Jurkat, Clone E6-1 (cell line): ENCODE results near the gene TAF6L.
"Not testable (repeated sequence)": the region's sequence is repeated elsewhere in the genome, so short reads cannot be mapped to it uniquely, and the experiment has no call there.

Experiments used
- DNase-seq: peaks from one replicate; pipeline ENCODE4 v3.0.0-alpha.2; 2011; ENCODE audit warnings: low read depth, low spot score
- H3K4me3 ChIP-seq: 2 replicates; pipeline ENCODE4 v1.5.1; 2011; ENCODE audit warnings: mild to moderate bottlenecking, low read length, control low read depth, moderate library complexity

TAF6L gene

DNA sequence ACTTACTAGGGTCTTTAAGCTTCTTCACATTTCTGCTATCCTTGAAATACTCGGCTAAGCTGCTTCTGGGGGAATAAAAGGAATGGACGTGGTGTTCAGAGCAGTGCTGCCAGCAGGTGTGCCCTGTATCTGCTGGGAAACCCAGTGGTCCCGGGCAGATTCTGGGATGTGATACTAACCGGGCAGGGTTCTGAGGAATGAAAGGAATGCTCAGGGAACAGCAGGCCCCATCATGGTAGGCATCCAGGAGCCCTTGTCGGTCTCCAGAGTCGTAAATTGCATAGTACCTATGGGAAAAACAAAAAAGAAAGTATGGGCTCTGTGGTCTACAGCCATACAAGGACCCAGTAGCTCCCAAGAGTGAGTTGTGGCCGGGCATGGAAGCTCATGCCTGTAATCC lies 25.1 kb downstream of the TAF6L start:
- DNase-seq: no peak
- no peak overlapping the region for H3K4me3 ChIP-seq

DNA sequence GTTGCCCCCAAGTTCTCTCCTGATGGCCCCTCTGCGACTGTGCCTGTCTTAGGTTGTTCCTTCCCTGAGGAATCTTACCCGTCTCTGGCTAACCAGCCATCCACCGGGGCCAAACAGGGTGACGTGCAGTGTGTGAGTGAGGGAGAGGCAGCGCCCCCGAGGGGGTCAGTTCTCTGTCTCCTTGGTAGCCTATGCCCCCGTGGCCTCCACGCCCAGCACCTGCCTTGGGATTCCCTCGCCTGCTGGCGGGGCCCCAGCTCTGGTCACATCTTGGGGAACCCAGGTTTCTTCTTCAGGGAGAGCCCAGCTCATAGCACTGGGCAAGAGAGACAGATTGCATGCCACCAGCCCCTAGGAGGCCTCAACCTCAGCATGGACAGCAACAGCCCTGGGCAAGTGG lies 28.3 kb downstream of the TAF6L start:
- DNase-seq: no peak
- no peak overlapping the region for H3K4me3 ChIP-seq

DNA sequence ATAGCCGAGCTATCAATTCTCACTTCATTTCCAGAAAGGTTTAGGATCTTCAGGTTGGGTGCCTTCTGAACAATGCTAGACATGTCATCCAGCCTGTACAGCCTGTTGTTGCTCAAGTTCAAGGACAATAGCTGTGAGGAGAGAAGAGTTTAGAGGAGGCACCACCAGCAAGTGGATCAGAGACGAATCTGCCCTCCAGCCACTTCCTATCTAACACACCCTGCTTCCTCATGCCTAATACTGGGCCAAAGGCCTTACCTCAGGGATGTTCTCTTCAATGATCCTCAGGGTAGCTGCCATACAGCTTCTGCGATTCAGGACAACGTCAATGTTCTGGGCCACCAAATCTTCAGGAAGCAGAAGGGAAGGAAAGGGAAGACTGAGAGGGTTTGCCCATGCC lies 29.9 kb downstream of the TAF6L start:
- DNase-seq: no peak
- H3K4me3 ChIP-seq: no peak overlapping the region

DNA sequence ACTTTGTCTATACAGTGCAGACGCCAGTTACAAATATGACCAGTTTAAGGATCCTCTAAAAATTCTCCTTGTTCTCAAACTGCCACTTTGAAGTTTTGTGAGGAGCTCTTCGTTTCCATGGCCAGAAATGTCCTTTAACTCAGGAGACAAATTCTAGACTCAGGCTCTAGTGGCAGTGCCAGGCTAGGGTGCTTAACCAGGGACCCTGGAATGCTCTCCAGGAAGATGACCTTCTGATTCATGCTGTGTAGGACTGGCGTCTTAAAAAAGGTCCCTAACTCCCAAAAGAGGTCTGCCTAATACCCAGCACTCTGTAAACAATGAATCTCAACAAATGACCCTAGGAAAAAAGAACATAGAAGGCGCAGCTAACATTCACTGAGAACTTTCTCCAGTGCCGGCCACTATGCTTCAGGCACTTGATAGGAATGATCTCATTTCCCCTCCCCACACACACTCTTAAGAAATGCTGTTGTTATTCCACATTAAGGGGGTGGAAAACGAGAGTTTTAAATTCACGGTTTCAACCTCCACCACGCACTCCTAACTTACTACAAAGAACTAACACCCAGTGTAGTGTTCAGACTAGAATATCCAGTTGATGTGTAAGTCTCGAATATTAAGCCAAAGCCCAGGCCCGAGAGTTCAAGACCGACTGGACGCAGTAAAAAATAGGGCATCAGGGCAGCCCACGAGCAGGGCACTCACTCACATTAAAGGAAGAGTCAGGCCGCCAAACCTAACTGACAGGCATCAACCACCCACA lies 33.3 kb downstream of the TAF6L start:
- peak overlapping the region; percentile 94 for H3K4me3 ChIP-seq
- DNase-seq: no peak

DNA sequence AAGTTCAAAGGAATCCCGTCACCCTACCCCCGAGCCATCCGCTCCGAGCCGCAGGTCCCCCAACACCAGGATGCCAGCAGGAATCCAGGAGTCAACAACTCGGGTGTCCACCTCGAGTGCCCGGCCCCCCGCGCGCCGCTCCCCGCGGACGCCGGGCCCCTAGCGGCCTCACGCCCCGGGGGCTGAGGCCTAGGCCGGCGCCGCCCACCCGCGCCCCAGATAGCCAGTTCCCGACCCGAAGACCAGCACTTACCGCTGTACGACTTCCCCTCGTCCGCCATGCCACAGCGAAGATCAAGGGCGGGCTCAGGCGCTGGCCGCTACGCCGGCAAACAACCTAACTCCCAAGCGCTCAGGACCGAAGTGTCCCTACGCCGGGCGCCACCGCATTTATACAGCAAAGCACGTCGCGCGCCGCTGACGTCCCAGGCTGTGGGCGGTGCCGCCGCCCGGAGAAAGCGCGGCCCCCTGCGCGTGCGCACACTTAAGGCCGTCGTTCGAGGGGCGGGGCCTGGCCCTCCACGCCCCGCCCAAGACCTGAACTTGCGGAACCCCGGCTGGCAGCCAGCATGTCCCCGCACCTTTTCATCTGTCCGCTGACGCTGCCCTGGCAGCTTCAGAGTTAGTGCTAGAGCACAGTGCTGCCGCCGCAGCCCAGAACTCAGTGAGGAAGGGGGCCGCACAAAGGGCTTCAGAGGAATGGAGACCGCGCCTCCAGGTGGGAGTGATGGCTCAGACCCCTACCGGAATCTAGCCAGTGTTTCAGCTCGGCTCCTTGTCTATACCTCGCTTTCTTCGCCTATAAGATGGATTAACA lies 34.1 kb downstream of the TAF6L start, which contains the start of gene NXF1:
TSS of gene NXF1 (minus strand) at position 365 of the 817 bp plus-strand sequence. CDS start at position 281, 84 bp downstream.
- peak within 1 kb of the TSS; percentile 94 for H3K4me3 ChIP-seq
- peak; percentile 89 for DNase-seq

DNA sequence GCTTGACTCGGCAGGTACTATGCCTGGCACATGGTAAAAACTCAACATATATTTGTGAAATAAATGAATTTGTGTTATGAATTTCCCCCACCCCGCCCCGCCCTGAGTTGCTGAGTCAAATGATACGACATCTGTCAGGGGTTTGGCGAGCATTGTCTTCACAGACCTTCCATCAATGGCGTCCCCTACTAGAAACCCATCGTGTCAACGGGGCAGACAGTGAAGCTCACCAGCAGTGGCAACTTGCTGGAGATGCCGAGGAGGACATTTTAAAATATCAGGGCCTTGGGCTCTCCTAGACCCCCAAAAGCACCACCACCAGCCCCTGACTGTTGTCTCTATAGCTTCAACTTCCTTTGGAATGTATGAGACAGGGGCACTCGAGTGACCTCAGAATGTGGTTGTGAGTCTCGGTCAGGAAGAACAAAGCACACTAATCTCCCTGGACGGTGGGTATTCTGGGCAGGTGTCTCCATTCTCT lies 34.8 kb downstream of the TAF6L start:
- H3K4me3 ChIP-seq: peak overlapping the region; percentile 94
- no peak for DNase-seq

DNA sequence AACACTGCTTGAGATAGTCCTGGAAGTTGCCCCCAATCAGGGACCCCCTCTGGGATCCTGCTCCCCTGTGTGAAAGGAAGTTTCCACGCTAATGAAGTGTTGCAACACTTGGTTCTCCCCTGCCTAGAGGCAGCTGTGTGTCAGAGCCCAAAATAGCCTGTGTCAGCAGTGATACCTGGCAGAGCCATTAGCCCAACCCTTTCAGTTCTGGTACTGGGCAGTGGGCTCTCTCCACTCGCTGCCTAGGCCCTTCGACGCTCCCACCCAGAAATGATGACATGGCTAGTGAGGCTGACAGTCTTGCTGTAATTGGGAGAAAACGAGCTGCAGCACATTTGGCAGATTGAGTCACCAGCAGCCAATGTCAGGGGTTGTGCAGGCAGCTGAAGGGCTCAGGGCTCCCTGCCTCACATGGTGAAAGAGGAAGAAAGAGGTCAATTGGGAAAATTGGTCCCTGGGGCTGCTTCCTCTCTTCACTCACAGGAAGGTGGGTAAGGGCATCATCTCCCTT lies 35.5 kb downstream of the TAF6L start:
- DNase-seq: no peak
- no peak overlapping the region for H3K4me3 ChIP-seq

DNA sequence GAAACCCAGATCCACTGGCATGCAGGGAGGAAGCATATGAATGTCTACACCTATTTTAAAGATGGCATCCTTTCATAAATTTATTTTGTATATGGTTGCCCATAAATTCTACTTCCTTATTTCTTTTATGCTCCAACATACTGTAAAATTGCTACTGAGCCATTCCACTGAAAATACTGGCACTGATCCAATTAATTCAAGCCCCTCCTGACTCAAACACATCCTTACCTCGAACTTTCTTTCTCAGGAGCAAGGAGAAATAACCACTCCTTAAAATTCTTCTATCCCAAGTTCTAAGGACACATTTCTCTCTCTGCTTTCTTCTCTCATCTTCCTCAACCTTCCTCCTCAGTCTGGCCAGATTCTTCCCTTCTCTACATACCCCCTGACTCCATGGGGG lies 39.6 kb downstream of the TAF6L start:
- no peak for DNase-seq
- H3K4me3 ChIP-seq: no peak overlapping the region

DNA sequence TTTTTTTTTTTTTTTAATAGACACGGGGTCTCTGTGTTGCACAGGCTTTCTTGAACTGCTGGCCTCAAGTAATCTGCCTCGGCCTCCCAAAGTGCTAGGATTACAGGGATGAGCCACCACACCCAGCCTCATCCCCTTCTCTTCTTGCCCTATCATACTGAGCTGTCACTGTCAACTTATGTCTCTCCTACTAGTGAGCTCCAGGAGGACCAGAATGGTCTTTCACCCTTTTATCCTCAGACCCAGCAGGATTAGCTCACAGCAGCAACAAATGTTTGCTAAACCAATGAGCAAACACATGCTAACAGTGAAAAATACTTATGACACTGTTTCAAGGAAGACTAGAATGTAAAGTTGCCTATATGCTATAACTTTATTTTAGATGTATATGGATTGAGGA lies 40.5 kb downstream of the TAF6L start:
- no peak for DNase-seq
- H3K4me3 ChIP-seq: no peak overlapping the region

DNA sequence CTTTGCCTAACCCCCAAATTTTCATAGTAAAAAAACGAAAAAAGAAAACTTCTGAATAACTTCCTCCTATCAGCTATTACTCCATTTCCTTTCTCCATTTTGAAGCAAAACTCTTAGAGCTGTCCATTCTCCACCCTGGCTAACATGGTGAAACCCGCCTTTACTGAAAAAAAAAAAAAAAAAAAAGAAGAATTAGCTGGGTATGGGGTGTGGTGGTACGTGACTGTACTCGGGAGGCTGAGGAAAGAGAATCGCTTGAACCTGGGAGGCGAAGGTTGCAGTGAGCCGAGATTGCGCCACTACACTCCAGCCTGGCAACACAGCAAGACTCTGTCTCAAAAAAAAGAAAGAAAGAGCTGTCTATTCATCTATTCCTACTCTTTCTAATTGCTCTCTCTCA lies 45.4 kb downstream of the TAF6L start:
- H3K4me3 ChIP-seq: no peak overlapping the region
- DNase-seq: no peak

DNA sequence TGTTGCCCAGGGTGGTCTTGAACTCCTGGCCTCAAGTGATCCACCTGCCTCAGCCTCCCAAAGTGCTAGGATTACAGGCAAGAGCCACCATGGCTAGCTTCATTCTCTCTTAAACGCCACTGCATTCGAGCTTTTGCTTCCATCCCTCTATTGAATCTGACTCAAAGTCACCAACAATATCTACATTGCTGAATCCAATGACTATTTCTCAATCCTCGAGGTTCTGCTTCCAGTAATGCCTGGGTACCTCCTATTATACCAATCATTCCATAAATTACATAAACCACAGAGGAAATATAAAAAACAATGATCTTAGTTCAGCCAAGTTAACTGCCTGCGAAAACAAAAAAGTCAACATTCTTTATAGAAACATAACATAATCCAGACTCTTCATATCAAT lies 45.9 kb downstream of the TAF6L start:
- no peak overlapping the region for H3K4me3 ChIP-seq
- no peak for DNase-seq

DNA sequence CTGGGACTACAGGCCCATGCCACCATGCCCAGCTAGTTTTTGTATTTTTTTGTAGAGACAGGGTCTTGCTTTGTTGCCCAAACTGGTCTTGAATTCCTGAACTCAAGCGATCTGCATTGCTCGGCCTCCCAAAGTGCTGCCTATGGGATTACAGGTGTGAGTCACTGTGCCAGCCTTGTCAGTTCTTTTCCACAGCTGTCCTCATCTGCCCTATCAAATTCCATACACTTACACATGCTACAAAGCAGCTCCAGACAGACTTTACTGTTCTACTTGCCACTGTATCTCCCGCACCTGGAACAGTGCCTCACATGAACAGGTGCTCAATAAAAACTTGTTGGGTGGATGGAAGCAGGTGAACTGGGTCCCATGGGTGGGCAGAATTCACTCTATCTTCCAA lies 52.5 kb downstream of the TAF6L start:
- H3K4me3 ChIP-seq: no peak overlapping the region
- no peak for DNase-seq

DNA sequence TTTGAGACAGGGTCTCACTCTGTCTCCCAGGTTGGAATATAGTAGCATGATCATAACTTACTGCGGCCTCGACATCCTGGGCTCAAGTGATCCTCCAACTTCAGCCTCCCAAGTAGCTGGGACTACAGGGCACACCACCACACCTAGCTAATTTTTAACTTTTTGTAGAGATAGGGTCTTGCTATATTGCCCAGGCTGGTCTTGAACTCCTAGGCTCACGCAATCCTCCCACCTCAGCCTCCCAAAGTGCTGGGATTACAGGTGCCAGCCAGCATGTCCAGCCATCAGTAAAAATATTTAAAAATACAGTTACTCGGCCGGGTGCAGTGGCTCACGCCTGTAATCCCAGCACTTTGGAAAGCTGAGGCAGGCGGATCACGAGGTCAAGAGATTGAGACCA lies 56.9 kb downstream of the TAF6L start:
- DNase-seq, H3K4me3 ChIP-seq: not testable (repeated sequence)

DNA sequence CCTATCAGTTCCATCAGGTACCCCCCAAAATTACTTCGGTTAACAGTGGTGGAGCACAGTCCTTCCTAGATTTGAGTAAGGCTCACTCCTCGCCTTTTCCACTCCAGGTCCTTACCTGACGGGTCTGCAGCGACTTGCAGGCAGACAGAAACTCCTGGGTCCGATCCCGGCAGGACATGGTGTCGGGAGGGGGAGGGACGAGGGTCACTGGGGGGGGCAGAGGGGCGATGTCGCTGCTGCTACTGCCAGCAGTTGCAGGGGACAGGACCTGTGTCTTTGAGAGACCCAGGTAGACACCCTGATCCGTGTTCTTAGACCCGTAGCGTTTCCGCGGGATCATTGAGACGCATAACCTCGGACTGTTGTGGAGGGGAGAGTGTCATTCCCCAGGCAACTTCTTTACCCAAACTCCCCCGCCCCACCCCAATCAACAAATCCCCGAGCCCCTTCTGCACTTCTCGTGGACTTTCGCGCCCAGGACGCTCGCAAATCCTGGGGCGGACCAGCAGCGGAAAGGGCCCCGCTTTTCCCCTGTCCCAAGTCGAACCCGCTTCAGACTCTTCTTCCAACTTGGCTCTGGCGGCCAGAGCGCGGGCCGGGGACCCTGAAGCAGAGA lies 59.8 kb downstream of the TAF6L start:
- DNase-seq: no peak
- H3K4me3 ChIP-seq: peak overlapping the region; percentile 81

DNA sequence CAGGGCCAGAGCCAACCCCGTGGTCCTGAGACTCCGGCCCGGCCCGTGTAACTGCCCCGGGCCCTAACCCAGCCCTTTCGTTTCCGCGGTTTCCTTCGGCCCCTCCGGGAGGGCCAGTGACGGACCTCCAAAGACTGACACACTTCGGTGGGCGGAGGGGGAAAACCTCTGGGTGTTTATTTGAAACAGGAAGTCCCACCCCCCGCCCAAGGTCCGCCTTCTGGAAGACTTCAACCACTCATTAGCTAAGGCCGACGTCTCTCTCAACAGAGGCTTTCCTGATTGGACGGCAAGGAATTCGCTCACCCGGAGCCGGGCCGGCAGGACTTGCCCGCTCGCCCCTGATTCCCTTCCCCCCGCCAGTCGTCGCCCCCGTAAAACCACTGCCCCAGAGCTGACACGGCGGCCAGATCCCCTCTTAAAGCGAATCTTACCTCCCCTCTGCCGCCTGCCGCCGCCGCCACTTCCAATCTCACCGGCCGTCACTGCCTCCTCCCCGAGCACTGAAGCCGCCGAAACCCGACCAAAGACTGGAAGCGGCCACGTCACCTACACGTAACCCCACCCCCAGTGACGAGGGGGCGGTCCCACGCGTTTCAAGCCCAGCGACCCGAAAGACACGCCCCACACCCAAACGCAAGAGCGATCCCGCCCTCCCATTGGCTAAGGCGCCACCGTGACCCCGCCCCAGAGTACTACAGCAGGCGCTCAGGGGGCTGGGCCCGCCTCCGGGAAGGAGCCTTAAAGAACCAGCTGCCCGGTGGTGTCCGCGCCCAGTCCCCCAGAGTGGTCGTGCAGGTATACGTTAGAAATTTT lies 60.5 kb downstream of the TAF6L start, which contains the start of gene STX5:
TSS of gene STX5 (minus strand) at position 532 of the 816 bp plus-strand sequence. CDS start 808 bp downstream, outside the sequence.
- DNase-seq: peak; percentile 97
- peak within 1 kb of the TSS; percentile 81 for H3K4me3 ChIP-seq

DNA sequence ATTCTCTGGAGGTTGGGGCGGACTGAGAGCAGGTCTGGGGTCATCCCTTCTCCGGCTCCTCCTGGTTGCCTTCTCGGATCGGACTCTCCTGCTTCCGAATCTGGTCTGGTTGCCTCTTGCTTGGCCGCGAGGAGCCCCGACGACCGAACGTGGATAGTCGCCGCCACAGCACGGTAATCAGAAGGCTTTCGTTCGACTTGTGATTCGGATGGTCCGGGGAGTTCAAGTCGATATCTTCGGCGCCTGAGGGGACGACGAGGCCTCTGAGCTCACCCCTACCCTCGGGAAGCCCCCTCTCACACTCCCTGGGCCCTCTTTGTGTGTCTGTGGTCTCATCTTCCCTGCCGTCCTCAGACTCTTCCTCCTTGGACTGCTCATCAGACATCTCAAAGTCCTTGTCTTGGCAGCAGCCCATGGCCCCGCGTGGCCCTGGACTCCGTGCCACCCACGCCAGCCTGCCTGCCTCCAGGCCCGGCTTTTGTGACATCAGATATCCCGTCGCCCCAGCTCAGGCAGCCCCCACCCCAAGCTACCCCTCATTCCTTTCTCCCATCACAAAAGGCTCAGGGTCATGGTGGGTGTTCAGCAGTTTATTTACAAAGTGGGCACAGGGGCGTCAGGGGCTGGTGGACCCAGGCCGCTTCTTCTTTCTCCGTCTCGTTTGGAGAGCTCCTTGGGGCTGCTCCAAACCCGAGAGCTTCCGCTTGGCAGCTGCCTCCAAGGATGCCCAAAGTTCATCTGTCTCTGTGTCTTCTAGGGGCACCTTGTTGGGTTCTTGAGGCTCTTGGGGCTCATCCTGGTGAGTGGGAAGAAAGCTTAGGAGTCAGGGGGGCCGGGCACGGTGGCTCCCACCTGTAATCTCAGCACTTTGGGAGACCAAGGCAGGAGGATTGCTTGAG lies 61.4 kb downstream of the TAF6L start, which contains the start of gene TEX54:
TSS of gene TEX54 (minus strand) at position 506 of the 899 bp plus-strand sequence.
- H3K4me3 ChIP-seq: peak within 1 kb of the TSS; percentile 81
- DNase-seq: no peak

DNA sequence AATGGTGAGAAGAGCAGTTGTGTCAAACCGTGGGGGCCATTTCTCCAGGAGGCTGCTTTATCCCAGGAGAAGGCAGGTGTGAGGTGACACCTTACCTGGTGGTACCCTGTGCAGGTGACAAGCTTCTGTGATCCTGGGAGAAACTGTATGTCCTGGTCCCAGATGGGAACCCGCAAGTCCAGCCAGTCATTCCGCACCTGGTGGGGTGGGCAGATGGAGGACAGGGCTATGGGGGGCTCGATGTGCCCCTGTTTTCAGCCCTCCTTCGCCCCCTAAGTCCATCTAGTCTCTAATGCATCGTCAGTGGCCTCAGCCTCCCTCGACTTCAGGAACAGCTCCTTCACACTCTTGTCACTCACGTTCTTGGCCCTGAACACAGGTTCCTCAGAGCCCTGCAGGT lies 64.1 kb downstream of the TAF6L start:
- no peak for DNase-seq
- no peak overlapping the region for H3K4me3 ChIP-seq
